GM19463 (cell line): ENCODE measurements around the gene ARMH3.

Experiments
- ATAC-seq: cut with Tn5 transposase; IDR thresholded peaks from one replicate; pipeline ENCODE4 v1.9.1; 2021; ENCODE audit warnings: mild to moderate bottlenecking, moderate library complexity; ENCODE audit not compliant: unreplicated experiment

Gene ARMH3

DNA sequence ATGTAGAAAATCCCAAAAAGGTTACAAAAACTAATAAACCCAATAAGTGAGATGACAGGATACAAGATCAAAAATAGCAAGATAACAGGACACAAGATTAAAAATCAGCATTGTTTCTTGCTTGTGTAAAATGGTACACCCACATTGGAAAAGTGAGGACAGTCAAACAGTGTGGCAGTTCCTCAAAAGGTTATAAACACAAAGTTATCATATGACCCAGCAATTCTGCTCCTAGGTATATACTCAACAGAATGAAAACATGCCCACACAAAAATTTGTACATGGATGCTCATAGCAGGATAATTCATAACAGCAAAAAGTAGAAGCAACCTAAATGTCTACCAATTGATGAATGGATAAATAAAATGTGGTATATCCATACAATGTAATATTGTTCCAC lies 105.8 kb downstream of the ARMH3 start:
- no peak for ATAC-seq

DNA sequence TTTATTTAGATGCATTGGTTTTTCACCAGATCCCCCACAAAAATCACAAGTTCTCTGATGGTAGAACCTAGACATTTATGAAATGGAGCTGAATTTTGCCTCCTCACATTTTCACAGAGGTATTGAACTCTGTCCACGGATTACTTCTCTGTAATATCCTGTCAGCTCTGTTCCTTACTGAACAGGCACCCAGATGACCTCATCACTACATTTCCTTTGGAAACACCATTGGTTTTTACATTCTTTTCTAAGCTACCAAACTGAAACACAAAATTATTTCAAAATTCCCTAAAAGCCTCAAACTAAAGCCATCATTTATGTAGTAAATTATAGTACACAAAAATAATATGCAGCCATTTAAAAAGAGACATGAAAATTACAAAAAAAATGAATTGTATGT lies 114.1 kb downstream of the ARMH3 start:
- no peak for ATAC-seq

DNA sequence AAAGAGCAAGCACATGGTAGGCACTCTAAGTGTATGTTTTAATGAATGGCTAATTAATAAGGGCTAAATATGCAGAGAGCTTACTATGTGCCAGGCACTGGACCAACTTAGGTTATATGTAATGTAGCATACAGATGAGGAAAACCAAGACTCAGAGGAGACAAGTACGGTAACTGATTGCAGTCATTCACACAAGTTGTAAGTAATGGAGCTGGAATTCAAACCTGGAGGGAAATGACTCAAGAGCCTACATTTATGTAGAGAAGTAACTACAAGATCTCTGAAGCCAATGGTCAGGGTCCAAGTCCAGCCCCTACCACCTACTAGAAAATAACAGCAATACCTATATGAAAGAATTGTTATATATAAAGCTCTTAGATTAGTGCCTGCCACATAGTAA lies 115.1 kb downstream of the ARMH3 start:
- no peak for ATAC-seq

DNA sequence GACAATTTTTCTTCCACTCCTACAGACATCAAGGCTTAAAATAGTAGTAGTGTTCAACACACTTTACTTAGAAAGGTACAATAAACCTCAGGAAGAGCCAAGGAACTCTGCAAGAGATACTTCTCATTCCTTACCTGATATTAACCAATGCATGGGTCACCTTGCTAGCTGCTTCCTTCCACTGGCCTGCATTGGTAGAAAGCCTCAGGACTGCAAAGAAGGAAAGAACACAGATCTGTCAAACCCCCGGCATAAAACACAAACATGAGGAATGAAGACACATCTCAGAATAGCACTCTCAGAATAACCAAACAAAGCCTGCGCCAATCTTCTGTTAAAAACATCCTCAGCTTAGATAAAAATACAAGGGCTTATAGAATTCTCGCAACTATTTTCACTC lies 116.2 kb downstream of the ARMH3 start:
- ATAC-seq, result no peak

DNA sequence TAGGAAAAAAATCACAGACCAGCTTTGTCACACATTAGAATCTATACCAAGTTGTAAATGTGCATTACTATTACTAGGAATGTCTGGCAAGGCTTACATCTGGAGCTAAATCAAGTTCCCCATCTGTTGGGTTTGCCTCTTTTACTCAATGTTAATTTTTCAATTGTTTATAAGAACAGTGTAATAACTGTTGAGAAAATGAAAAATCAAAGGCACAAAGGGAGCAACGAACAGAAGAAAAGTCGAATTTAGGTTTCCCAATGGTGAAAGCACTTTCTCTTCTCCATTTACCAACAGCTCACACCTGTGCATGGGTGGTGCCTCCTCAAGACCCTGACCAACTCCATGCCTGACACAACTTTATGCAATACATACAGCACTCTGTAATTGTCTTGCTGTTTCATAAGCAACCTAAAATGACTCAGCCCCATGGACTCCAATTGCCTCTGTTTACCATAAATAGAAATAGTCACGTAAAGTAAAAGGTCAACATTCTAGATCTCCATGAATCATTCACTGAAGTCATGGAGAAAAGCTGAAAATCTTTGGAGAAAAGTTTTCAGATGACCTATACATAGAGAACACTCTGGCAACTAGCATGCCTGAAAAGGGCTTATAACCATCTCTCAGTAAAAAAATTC lies 116.8 kb downstream of the ARMH3 start:
- no peak for ATAC-seq

DNA sequence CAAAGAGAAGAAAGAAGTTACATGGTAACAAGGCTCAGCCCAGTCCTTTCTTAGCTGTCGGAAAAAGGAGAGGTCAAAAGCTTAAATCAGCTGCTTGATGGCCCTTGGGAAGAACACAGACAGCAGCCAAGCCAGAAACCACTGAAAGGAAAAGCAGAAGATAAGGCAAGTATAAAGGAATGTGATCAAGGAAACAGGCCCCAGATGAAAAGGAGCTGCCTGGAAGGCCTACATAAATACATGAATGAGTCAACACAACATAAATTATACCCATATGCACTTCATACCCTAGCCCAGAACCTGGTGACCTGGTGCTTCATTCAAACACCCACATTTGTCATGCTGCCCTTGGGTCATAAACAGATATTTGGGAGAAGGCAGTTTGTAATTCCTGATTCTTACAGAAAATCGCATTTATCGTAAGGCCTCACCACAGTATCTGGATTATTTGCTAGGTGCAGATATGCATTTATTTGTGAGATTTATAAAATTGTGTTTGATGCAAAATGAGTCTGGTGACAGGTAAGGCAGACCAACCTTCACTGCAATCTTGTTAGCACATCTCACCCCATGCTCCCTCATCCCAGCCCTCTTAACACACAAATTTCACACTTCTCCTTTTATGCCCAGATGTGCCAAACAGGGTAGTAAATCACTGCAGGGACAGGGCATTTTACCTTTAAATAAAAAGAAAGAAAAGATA lies 117.5 kb downstream of the ARMH3 start:
- no peak for ATAC-seq

DNA sequence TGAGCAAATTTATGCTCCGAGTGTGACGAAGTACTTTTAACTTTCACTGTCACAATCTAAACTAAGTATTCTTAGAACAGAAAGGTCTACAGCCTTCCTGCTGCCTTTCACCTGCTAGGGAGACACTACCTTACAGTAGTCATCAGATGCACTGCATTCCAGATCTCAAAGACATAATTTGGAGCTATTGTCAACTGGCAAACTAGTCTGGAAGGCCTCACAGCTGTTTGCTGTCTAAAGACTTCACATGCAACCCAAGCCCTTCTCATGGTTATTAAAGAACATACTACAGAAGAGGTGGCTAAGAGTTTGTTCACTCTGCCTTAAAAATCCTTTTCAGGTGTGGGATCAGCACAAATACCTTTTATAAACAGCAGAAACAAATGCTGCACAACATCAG lies 120.5 kb downstream of the ARMH3 start:
- no peak for ATAC-seq

DNA sequence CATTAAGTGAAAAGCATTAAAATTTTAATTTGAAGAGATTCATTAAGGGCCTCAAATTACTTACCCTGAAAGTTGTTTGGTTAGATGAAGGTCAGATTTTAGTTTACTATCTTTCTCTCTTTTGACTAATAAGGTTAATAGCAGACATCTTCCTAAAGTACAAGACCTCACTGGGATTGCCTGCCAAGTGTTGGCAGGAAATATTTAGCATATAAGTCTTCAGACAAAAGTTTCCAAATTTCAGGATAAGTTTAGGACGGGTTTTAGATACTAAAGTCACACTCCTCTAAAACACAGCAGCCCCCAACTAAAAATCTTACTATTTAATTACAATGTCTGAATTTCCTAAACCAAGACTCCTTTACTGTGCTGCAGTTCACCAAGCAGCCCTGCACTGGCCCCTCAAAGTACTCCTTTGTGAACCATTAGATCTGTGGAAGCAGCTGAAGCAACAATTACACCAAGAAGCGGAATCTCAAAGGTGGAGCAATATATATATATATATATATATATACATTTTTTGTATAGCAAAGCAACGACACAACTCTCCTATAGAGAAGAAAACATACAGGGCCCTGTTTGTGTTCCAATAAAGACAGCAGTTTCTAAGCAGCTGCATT lies 121.2 kb downstream of the ARMH3 start:
- ATAC-seq, result no peak

DNA sequence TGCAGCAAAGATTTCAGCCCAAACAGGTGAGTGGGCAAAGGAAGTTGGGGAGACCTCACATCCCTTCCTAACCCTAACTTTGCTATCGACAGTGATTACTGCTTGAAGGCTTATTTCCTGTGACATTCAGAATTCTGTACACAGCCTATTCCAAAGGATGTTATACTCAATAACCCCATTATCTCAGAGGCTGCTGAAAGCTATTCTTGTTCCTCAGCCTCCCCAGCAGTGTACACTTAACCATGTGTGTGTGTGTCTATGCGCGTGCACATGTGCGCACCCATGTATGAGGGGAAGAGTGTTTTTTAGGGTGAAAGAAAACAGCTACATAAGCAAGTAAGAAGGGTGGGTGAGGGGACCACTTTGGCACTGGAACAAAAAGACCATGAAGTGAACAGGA lies 122.0 kb downstream of the ARMH3 start:
- ATAC-seq, result no peak

DNA sequence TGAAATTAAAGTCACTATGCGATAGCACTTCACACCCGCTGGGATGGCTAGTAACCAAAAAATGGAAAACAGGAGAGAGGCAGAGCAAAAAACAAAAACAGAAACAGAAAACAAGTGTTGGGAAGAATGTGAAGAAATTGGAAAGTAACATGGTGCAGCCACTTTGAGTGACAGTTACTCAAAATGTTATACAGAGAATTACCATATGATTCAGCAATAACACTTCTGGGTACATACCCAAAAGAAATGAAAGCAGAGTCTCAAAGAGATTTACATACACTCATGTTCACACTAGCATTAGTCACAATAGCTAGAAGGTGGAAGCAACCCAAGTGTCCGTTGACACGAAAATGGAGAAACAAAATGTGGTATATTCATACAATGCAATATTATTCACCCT lies 123.8 kb downstream of the ARMH3 start:
- no peak for ATAC-seq

DNA sequence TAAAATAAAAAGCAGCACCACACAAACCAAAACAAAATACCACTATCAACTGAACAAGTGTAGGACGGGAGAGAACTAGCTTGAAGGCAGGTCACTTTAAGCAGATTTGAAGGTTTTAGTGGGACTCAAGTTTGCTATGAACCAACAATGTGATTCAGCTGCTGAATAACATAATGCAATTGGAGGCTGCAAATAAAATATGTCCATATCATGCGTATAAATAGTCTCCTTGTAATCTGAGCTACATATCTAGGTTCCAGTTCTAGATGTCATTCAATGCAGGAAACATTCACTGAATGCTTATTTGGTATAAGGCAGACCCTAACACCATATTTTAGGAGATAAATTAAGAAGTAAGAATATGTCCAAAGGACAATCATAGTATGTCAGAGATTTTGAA lies 130.9 kb downstream of the ARMH3 start:
- ATAC-seq, result no peak

DNA sequence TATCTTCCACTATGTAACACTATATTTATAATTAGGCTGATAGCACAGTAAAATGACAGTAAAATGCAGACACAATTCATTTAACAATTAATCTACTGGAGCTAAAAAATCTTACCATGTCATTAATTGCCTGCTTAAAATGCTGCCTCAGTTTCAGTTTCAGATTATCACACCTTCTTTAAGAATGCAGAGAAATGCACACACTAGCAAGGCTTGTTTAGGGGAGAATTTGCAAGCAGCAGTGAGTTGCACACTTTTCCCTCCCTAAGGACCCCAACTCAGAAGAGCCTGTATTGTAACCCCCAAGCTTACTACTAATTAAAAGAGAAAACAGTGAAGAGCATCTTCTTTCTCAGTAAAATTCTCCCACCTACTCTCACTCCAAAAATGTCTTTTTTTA lies 132.7 kb downstream of the ARMH3 start:
- ATAC-seq, result no peak

DNA sequence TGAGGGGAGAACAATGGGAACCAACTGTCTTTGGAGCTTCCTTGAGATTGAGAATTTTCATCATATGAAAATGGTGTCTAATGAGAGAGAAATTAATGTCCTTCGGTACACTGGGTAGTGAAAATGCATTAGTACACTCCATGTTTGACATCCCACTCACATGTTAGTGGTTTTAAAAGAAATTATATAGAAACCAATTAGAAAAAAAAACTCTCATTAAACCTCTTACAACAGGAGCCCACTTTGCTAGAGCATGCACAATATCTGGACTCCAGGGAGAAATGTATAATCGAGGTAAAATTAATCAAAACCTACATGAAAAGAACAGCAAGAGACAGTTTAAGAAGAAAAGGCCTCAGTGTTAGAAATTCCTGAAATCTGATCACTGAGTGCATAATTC lies 133.1 kb downstream of the ARMH3 start:
- ATAC-seq, result no peak

DNA sequence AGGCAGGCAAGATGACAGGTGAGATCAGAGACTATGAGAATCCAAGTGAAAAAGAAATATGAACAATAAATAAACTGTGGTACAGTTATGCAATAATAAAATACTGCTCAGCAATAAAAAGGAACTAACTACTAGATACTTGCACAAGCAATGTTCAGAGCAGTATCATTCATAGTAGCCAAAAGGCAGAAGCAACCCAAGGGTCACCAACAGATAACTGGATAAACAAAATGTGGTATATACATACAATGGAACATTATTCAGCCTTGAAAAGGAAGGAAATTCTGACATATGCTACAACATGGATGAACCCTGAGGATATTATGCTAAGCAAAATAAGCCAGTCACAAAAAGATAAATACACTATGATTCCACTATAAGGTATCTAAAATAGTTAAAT lies 135.4 kb downstream of the ARMH3 start:
- ATAC-seq, result no peak

DNA sequence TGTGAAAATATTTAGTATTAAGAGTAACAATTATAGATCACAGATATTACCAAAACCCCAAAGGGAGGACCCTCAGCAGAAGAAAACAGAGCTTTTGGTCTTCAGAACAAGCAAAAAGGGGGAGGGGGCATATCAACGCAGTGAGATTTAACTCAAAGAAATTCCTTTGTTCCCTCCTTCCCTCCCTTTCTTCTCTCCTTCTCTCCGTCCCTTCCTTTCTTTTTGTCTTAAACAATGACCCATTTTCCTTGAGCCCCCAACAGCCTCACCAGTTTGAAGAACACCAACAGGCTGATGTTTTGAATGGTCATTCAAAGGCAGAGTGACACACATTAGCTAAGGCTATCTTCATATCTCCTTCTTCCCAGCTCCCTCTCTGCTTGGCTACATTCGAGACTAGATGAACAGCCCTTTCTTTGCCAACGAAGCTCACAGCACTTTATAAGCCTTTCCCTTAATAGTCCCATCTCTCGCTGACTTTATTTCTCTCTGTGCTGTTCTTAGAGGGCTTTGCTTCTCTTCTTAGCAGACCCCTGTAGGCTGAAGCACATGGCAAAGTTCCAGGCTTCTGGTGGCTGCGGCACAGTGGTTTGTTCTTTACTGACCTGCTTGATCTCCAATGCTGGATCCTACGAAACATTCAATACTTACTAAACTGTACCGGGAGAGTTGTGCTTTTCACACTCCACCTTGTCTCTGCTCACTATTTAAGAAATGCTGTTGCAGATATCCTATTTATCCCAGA lies 136.8 kb downstream of the ARMH3 start:
- no peak for ATAC-seq

DNA sequence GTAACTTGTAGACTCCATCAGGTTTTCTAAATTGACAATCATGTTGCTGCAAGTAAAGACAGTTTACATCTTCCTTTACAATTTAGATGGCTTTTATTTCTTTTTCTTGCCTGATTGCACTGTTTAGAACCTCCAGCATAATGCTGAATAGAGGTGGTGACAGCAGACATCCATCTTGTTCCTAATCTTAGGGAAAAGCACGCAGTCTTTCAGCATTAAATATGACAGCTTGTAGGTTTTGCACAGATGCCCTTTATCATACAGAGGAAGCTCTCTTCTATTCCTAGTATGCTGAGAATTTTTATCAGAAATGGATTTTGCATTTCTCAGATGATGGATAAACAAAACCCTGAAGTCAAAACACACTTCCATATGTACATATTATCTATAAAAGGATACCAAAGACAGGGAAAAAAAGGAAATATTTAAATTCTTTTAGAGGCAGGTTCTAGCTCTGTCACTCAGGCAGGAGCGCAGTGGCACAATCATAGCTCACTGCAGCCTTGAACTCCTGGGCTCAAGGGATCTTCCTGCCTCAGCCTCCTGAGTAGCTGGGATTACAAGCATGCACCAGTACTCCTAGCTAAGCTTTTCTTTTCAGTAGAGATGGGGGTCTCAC lies 143.3 kb downstream of the ARMH3 start:
- no peak for ATAC-seq

DNA sequence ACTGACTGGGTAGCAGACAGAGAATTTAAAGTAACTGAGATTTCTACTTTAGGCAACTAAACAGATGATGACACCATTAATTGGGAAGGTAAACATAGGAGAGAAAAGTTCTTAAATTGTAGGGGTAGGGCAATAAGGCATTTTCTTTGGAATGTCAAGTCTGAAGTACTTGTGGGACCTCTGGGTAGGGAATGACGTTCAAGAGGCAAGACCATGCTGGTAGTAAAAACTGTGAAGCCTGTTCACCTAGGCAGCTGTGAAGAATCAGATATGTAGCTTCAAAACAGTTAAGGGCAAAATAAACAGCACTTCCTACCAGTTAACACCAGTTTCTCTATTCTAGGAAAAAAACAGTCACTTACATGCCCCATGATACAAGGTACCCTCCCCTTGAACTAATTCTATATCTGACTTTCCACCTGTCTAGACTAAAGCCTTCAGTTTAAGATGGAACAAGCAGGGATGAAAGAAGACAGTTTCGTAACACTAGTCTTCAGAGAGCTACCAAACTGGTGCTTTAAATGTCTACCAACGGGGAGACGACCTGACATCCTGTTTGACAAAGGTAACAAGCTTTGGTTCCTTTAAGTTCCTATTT lies 149.3 kb downstream of the ARMH3 start:
- no peak for ATAC-seq

DNA sequence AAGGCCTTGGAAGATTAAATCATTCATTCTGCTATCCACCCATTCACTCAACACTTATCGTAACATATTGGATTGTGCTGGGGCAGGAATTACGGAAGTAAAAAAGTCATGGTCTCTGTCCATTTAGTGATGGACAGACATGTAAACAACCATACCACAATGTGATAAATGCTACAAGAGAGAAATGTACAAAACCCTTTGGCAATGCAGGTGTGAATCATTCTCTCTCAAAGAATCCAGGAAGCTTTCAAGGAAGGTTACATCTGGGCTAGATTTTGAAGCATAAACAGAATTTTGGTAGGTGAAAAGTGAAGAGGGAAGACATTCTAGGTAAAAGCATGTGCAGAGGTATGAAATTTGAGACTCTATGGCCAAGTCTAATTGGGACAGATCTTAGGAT lies 150.7 kb downstream of the ARMH3 start:
- no peak for ATAC-seq

DNA sequence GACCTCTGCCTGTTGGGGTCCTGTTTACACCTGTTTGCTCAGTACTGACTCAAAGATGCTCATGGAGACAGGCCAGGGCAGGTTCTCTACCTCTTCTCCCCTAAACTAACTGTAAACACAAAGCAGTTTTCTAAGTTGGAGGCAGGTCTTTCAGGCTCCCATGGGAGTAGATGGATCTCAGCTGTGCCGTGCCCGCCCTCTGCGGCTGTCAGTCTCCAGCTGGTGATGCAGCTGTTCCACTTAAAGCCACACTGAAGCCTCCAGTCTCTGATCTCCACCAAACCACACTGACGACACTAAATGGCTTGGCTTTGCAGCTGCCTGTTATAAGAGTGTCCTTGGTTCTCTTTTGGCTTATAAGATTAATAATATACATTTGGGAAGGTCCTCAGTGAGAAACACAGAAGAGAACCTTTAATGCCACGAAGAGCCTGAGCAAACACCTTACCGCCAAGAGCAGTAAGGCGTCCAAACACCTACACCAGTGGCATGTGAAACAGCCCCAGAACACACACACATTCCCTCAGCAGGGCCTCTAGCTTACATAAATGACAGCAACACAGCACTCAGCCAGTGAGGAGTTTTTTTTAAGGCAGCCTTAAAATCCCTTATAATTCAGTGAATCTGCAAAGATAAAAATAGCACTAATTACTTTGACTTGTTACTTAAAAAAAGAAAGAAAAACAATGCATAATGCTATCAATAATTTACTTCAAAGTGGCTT lies 152.0 kb downstream of the ARMH3 start:
- ATAC-seq, result peak; percentile 70

DNA sequence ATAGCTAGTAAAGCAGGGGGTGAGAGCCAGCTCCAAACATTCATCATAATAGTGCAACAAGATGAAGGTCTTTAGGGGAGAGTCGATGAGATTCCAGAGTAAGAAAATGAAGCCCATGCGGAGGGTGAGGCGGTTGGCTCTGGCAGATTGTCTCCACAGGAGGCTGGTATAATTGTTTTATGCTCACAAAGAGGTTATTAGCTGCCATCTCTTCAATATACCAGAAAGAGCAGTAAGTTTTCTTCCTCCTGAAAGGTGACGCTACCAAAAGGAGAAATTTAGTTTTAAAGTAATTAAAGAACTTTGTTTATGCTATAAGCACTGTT lies 153.2 kb downstream of the ARMH3 start:
- ATAC-seq, result no peak
